Sciatic nerve (tissue), 2 donors: Measurements from ENCODE around the gene TCEA2. TPM values are rescaled to one million over a fixed set of nuclear protein-coding genes. Genes with fewer than 3 reads are reported as not detected.

ENCODE experiments used
- ATAC-seq: fragments of 200-7000 bp; cut with Tn5 transposase; one replicate; pipeline ENCODE4 v1.9.1; 2020; ENCODE audit warnings: mild to moderate bottlenecking, moderate library complexity
- DNase-seq: peaks from one replicate; pipeline ENCODE4 v3.0.0-alpha.2; 2020; ENCODE audit warnings: low spot score
- intact Hi-C: fragments of 100-400 bp; cut with DNase I; formaldehyde crosslinking; loops from one replicate; pipeline ENCODE4 v1.14.2; 2022
- total RNA-seq: library from RNA; stranded (reverse); fragmentation: NEBNext Ultra II Directional; extraction: Animal tissue kit (Norgen Biotek cat#: 25700); gene quantifications from one replicate; pipeline ENCODE4 v1.2.1, GENCODE V29; 2021
- donor health status: DM: no; HTN: no; CAD: no.
- donor health status: DM: no; HTN: no; CAD: no.

TCEA2 gene
- total RNA-seq, 1 donor from 2014 or later = 81.2 TPM

- no peak for DNase-seq
- intact Hi-C loops = no loop called here
- peak; percentile 73 for ATAC-seq
Measured at GRCh38 chr20:64033981-64034493, 29.0 kb upstream of the TCEA2 start.

GRCh38 chr20:64035066-64035932 is 27.7 kb upstream of the TCEA2 start:
- ATAC-seq (no peak), DNase-seq (no peak)
- intact Hi-C loops = loop anchor here (5.0 kb wide), 1 partner anchor 82 kb away; no protein-coding TSS in a partner anchor

GRCh38 chr20:64035933-64036345 is 27.1 kb upstream of the TCEA2 start, which contains the start of gene C20orf204:
Gene C20orf204, plus strand, starts transcription at chr20:64036182. Its CDS starts 142 bp downstream, at chr20:64036324.
- no peak for DNase-seq
- ATAC-seq = no peak
- intact Hi-C loops = loop anchor here (5.0 kb wide), 1 partner anchor 81 kb away; no protein-coding TSS in a partner anchor

GRCh38 chr20:64036346-64037198 is 26.4 kb upstream of the TCEA2 start:
- no peak for ATAC-seq
- no peak for DNase-seq
- intact Hi-C loops = loop anchor here (5.0 kb wide), 1 partner anchor 81 kb away; no protein-coding TSS in a partner anchor

- intact Hi-C loops = loop anchor here (5.0 kb wide), 1 partner anchor 80 kb away; no protein-coding TSS in a partner anchor
- DNase-seq (no peak), ATAC-seq (no peak)
Measured at GRCh38 chr20:64037199-64037497, 25.9 kb upstream of the TCEA2 start.

GRCh38 chr20:64037498-64038213 is 25.3 kb upstream of the TCEA2 start:
- ATAC-seq (no peak), DNase-seq (no peak)
- intact Hi-C loops = loop anchor here (5.0 kb wide), 1 partner anchor 80 kb away; no protein-coding TSS in a partner anchor

- DNase-seq (no peak), ATAC-seq (no peak)
- intact Hi-C loops = loop anchor here (5.0 kb wide), 1 partner anchor 79 kb away; no protein-coding TSS in a partner anchor
Measured at GRCh38 chr20:64038224-64038564, 24.8 kb upstream of the TCEA2 start.

- DNase-seq (peak; percentile 82), ATAC-seq (peak; percentile 75)
- intact Hi-C loops = loop anchor here (5.0 kb wide), 1 partner anchor 79 kb away; no protein-coding TSS in a partner anchor
Measured at GRCh38 chr20:64038565-64039292, 24.3 kb upstream of the TCEA2 start.

GRCh38 chr20:64039293-64040160 is 23.5 kb upstream of the TCEA2 start:
- intact Hi-C loops = loop anchor here (5.0 kb wide), 1 partner anchor 78 kb away; no protein-coding TSS in a partner anchor

GRCh38 chr20:64040231-64041039 is 22.6 kb upstream of the TCEA2 start:
- intact Hi-C loops = no loop called here
- DNase-seq (no peak), ATAC-seq (no peak)

More at GRCh38 chr20:64039293-64040160, 23.5 kb upstream of the TCEA2 start:
- DNase-seq (no peak), ATAC-seq (peak; percentile 25)

GRCh38 chr20:64041040-64041780 is 21.8 kb upstream of the TCEA2 start:
- DNase-seq (no peak), ATAC-seq (peak; percentile 19)
- intact Hi-C loops = no loop called here

- ATAC-seq = no peak
- no peak for DNase-seq
- intact Hi-C loops = no loop called here
Measured at GRCh38 chr20:64041781-64042053, 21.3 kb upstream of the TCEA2 start.

GRCh38 chr20:64042054-64042781 is 20.8 kb upstream of the TCEA2 start:
- ATAC-seq (no peak), DNase-seq (no peak)
- intact Hi-C loops = no loop called here

- no peak for DNase-seq
- no peak for ATAC-seq
- intact Hi-C loops = no loop called here
Measured at GRCh38 chr20:64043768-64044167, 19.2 kb upstream of the TCEA2 start.

- ATAC-seq (no peak), DNase-seq (no peak)
- intact Hi-C loops = no loop called here
Measured at GRCh38 chr20:64044484-64045247, 18.3 kb upstream of the TCEA2 start.
